Suppressor macrophage treated with lipopolysaccharide for 4 hours (primary cell): ENCODE results near the gene SYCN.

Experiments used
- DNase-seq: peaks from one replicate; pipeline ENCODE4 v3.0.0-alpha.2; 2020

The SYCN gene

DNA sequence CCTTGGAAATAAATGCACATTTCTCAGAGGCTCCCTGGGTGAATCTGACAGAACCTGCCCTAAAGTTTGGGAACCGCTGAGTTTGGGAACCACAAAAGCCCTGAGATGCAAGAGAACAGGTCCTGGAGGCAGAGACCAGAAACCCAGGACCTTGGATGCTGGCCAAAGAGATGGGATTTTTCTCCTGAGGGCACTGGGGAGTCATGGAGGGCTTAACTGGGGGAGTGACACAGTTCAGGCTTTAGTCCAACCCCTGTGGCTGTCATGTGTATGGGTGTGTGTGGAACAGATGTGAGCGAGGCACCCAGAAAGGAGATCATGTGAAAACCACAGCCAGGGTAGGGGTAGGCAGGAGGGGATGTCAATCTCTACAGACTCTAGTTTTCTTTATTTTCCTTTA lies 11.2 kb downstream of the SYCN start:
- no peak for DNase-seq

GRCh38 chr19:39190768-39191167 lies 13.3 kb downstream of the SYCN start:
- DNase-seq, result no peak

DNA sequence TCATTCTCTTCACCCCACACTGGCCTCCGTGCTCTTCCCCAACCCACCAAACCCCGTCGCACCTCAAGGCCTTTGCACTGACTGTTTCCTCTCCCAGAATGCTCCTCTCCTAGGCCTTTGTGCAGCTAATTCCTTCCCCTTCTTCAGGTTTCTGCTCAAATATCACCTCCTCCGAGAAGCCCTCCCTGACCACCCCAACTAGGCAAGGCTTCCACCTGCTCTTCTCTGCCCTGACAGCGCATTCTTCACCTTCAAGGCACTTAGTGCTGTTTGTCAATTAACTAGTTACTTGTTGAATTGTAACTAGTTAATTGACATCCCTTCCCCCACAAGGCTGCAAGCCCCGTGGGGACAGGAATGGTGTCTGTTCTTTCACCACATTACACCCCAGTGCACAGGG lies 15.1 kb downstream of the SYCN start:
- DNase-seq, result no peak

DNA sequence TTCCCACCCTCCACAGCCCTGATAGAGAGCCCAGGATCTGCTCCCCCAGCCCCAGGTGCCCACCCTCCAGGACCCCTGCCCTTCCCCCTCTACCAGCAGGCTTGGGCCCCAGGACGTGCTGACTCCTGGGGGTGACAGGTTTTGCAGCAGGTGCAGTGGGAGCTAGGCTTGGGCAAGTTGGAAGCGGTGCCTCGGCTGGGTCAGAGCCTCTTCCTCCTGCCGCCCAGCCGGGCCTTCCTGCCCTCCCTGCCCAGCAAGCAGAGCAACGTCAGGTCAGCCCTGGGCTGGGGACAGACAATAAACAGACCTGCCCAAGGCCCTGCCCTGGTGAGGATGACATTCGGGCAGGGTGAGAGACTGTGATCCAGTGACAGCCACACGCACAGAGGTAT lies 16.5 kb downstream of the SYCN start:
- DNase-seq, result no peak

GRCh38 chr19:39186391-39186790 lies 17.7 kb downstream of the SYCN start:
- DNase-seq, result no peak

- no peak for DNase-seq
Measured at GRCh38 chr19:39183104-39183503, 21.0 kb downstream of the SYCN start.

DNA sequence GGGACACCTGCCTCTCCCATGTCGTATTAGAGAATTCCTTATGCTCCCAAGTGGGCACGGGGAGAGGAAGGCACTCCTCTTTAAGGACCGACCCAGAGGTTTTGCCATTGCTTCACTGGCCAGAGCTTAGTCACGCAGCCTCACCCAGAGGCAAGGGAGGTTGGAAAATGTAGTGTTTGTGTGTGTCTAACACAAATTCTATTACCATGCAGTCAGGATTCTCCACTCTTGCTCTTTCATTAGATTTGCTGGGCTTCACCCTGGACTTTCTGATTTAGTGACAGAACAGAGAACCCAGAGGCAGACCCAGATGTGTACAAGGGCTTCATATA lies 21.9 kb downstream of the SYCN start:
- no peak for DNase-seq

DNA sequence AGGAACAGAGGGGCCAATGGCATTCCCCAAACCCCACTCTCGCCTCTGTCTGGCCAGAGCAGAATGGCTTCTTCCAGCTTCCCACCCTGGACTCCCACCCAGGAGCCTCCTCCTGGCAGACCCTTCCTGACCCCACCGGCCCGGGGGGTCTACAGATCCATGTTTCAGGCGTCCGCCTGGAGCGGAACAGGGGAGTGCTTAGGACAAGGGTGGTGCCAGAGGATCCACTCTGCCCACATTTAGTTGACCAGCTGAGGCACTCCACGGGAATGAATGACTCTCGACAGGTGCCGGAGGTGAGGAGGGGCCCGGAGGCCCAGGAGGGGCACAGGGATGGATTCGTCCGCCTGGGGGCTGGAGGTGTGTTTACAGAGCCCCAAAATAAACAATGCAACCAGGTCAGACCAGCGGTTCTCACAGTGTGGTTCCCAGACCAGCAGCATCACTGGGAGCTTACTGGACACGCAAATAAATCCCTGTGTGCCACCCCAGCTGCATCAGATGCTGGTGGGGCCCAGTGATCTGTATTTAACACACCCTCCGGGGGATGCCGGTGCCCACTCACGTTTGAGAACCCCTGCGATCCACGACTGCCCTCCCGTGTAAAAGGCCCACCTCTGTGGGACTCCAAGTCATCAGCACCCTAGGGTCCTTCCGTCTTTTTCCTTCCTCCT lies 22.4 kb downstream of the SYCN start:
- DNase-seq, result no peak

GRCh38 chr19:39180749-39181148 lies 23.3 kb downstream of the SYCN start:
- DNase-seq, result no peak

DNA sequence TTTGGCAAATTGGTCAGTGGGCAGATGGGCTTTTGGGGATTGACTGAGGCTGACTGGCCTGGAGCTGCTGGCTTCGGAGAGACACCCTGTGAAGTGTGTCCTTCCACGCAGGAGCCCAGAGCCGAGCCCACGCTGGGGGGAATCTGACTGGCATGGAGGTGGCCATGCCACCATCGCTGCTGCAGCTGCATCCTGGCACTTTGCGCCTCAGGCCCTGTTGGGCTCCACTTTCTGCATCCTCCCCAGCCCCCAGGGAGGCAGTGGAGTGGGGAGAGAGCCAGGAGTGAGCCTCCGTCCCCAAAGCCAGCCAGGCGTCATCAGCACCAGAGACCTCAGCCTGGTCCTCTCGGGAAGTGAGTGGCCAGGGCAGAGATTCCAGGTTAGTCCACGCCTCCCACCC lies 24.3 kb downstream of the SYCN start:
- no peak for DNase-seq

DNA sequence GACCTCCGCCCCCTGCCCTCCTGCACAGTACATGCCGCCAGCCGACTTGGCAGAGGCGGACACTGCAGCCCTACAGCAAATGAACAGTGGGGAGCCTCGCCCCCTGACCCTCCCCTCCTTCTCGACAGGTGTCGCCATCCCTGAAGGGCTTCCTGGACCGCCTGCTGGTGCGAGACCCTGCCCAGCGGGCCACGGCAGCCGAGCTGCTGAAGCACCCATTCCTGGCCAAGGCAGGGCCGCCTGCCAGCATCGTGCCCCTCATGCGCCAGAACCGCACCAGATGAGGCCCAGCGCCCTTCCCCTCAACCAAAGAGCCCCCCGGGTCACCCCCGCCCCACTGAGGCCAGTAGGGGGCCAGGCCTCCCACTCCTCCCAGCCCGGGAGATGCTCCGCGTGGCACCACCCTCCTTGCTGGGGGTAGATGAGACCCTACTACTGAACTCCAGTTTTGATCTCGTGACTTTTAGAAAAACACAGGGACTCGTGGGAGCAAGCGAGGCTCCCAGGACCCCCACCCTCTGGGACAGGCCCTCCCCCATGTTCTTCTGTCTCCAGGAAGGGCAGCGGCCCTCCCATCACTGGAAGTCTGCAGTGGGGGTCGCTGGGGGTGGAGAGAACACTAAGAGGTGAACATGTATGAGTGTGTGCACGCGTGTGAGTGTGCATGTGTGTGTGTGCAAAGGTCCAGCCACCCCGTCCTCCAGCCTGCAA lies 25.6 kb downstream of the SYCN start:
- DNase-seq, result no peak

DNA sequence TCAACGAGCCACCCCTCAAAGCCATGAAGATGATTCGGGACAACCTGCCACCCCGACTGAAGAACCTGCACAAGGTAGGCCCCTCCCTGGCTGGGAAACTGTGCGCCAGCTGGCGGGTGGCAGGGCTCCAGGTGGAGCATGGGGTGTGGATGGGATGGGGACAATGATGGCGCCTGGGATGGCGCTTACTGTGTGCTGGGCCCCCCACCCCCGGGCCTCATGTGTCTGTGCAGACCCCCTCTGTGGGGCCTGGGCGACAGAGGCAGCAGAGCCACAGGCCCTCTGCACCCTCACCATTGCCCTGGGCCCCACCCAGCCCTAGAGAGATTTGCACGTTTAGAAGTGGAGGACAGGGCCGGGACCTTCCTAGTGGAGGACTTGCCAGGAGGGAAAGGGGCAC lies 26.3 kb downstream of the SYCN start:
- DNase-seq, result no peak

GRCh38 chr19:39177110-39177699 lies 26.9 kb downstream of the SYCN start:
- DNase-seq, result no peak

GRCh38 chr19:39175564-39175963 lies 28.5 kb downstream of the SYCN start:
- no peak for DNase-seq

GRCh38 chr19:39174558-39175544 lies 29.2 kb downstream of the SYCN start:
- no peak for DNase-seq

GRCh38 chr19:39174142-39174541 lies 29.9 kb downstream of the SYCN start:
- DNase-seq, result no peak

GRCh38 chr19:39173502-39173991 lies 30.5 kb downstream of the SYCN start:
- DNase-seq, result no peak

GRCh38 chr19:39172700-39173501 lies 31.2 kb downstream of the SYCN start:
- DNase-seq, result no peak

DNA sequence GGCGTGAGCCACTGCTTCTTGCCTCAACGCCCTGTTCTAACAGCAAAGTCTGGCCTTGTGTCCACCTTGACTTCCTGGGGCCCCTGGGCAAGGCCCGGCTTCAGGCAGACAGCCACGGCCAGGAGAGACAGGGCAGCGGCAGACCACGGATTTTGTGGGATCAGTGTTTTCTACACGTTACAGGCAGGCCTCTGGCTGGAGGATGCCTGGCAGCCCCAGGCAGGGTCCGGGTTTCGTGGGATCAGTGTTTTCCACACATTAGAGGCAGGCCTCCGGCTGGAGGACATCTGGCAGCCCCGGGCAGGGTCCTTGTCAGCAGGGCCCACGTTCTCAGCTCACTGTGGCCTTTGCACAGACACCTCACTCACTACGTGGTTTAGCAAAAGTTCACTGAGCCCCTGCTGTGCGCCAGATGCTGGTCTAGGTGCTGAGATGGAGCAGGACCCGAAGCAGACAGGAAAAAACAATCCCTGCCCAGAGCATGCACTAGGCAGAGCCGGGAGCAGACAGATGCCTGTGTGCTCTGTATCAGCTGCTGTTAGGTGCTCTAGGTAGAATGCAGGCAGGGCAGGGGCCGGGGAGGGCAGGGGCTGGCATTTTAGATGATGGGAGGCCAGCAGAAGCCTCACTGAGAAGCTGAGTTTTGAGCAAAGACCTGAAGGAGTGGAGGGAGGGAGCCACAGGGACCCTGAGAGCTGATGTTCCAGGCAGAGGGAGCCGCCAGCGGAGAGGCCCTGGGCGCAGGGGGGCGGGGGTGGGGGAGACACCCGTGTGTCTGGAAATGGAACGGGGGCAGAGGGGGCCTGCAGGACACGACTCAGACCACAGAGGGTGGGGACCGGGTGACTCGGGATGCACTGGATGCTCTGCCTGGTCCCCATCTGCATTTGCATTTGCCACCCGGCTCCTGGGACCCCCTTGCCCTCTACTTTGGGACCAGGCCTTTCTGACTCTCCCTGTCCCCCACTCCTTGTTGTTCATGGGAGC lies 32.3 kb downstream of the SYCN start:
- DNase-seq, result no peak

DNA sequence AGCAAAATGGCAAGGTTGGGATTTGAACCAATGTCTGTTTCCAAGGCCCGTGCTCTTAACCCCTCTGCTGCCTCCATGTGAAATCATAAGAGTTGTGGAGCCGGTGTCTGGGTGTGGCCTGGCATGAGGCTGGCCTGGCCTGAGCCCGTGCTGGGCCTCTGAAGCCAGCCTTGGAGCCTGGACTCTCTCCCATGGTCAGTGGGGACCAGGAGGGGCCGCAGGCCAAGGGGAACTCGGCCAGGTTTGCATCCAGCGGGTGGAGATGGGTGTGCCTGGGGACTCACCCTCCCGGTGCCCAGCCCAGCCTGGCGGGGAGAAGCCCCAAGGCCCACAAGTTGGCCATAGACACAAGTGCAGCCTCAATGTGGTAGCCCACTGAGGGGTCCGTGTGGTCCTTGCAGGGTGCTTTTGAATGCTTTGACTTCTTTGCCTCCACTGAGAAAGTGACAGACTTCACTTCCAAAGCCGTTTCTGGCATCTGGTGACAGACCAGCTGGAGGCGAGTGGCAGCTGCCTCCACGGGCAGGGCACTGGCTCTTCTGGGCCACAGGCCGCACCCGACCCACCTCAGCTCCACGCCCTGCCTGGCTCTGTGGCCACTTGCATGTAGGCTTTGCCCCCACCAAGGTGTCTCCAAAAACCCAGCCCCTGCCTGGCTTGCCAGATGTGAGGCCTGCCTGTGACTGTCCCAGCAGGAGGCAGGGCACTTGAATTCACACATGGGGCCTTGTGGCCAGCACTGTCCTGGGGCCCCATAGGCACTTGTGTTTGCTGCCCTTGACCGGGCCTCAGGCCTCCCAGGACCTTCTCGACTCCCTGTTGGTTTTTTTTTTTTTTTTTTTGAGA lies 33.5 kb downstream of the SYCN start:
- no peak for DNase-seq
